ENCODE data around the gene DBNDD1.
"Not testable (repeated sequence)": the region's sequence is repeated elsewhere in the genome, so short reads cannot be mapped to it uniquely, and the experiment has no call there.

GRCh38 chr16:89967436-89967835, 51.8 kb downstream of the DBNDD1 start:
- TF ChIP-seq CTCF (IDR thresholded peaks at IDR 0.05); ZFX (IDR thresholded peaks at IDR 0.05; ENCODE audit: borderline replicate concordance): not testable (repeated sequence)

Data from 22Rv1 (cell line).